ENCODE results near the gene KIAA1217.

DNA sequence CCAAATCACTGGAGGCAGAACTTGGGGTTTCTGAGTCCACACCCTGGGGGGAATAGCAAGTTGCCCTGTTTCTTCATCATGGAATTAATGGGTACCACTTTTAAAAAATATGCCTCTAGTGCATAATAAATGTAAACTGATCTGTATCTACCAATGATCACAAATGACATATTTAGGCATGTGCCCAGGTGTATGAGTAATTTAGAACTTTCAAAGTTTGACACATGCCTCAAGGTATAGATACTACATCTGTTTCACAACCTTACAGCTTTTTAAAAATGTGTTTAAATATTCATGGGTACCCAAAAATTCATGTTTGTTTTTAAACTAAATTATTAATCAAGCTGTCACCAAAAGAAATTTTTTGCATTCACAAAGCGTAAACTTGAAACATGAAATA is 226.0 kb downstream of the KIAA1217 start:
- no peak for TF ChIP-seq POLR2A (IDR thresholded peaks at IDR 0.05)
- TF ChIP-seq, protein P1, sequence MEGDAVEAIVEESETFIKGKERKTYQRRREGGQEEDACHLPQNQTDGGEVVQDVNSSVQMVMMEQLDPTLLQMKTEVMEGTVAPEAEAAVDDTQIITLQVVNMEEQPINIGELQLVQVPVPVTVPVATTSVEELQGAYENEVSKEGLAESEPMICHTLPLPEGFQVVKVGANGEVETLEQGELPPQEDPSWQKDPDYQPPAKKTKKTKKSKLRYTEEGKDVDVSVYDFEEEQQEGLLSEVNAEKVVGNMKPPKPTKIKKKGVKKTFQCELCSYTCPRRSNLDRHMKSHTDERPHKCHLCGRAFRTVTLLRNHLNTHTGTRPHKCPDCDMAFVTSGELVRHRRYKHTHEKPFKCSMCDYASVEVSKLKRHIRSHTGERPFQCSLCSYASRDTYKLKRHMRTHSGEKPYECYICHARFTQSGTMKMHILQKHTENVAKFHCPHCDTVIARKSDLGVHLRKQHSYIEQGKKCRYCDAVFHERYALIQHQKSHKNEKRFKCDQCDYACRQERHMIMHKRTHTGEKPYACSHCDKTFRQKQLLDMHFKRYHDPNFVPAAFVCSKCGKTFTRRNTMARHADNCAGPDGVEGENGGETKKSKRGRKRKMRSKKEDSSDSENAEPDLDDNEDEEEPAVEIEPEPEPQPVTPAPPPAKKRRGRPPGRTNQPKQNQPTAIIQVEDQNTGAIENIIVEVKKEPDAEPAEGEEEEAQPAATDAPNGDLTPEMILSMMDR (IDR thresholded peaks at IDR 0.05): no peak
